Peyer's patch (tissue), 4 donors: Measurements from ENCODE around the gene APLNR. TPM values are rescaled to one million over a fixed set of nuclear protein-coding genes. Genes with fewer than 3 reads are reported as not detected.

Source experiments
- DNase-seq, 3 donors: peaks; one replicate each; pipeline ENCODE4 v3.0.0-alpha.2; 2017 to 2019
- H3K27ac ChIP-seq, 4 donors: fragments of 200-600 bp; sonication (generic); one replicate each; pipeline ENCODE4 v1.5.1; 2016 to 2019
- H3K27me3 ChIP-seq, 2 donors: fragments of 200-600 bp; sonication (generic); one replicate each; pipeline ENCODE4 v1.5.1; 2019
- H3K36me3 ChIP-seq, 3 donors: fragments of 200-600 bp; sonication (generic); one replicate each; pipeline ENCODE4 v1.5.1; 2016 to 2019
- H3K4me1 ChIP-seq, 4 donors: fragments of 200-600 bp; sonication (generic); one replicate each; pipeline ENCODE4 v1.5.1; 2016 to 2019
- H3K4me3 ChIP-seq, 4 donors: fragments of 200-600 bp; sonication (generic); 1 replicate in 3 of 4; 2 replicates in 1 of 4; pipeline ENCODE4 v1.5.1; 2016 to 2019; ENCODE audit warnings: mild to moderate bottlenecking in 1 of 4
- H3K9me3 ChIP-seq, 4 donors: fragments of 200-600 bp; sonication (generic); one replicate each; pipeline ENCODE4 v1.5.1; 2016 to 2019; ENCODE audit warnings: mild to moderate bottlenecking in 1 of 4
- CTCF ChIP-seq, 6 experiments: fragments of 450-650 bp in 4 of 6; fragments of 200-600 bp in 2 of 6; sonication (generic) in 1 of 6; IDR thresholded peaks; one replicate each; pipeline ENCODE4 v1.5.1; 2017 to 2019; ENCODE audit warnings: antibody characterized with exemption in 6 of 6, mild to moderate bottlenecking in 3 of 6, moderate library complexity in 1 of 6
- POLR2A ChIP-seq, 2 donors: fragments of 450-650 bp; IDR thresholded peaks; one replicate each; pipeline ENCODE4 v1.5.1; 2017; ENCODE audit warnings: antibody characterized with exemption in 2 of 2, mild to moderate bottlenecking in 2 of 2, moderate library complexity in 2 of 2
- total RNA-seq, 4 donors: library from RNA; depleted of rRNA; stranded (reverse); fragments of >200 nt; gene quantifications; one replicate each; pipeline ENCODE4 v1.1.0, GENCODE V29; 2016

Gene APLNR
- total RNA-seq, 4 donors from 2014 or later: 0.18 to 1.1 (median 0.65) TPM

DNA sequence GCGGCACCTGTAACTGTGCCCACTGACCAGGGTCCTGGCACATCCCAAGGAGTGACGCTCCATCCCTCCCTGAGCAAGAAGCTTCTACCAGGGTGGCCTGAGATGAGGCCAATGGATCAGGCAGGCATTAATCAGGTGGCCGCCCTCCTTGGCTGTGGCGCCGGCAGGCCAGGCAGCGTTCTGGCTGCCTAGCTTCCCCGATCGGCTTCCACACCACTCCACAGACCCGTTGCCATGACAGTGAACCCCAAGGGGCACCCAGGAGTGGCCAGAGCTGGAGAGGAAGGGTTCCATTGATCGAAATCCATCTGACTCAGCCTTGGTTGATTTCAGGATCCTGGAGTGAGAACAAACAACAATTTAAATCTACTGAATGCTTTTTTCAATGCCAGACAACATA, 34.8 kb downstream of the APLNR start:
- TF ChIP-seq CTCF (IDR thresholded peaks at IDR 0.05): no peak
- TF ChIP-seq POLR2A (IDR thresholded peaks at IDR 0.05): no peak
- no peak for DNase-seq

GRCh38 chr11:57200917-57201316, 36.1 kb downstream of the APLNR start:
- TF ChIP-seq CTCF (IDR thresholded peaks at IDR 0.05) (no peak), POLR2A (IDR thresholded peaks at IDR 0.05) (no peak)
- DNase-seq: no peak
- Histone ChIP-seq H3K4me1 (peaks cover 0 to 8% (median 0%) of the 10 kb centered on the region in 4 donors), H3K4me3 (no peak overlapping the region), H3K36me3 (no peaks in the 10 kb centered on the region), H3K9me3 (no peaks in the 10 kb centered on the region), H3K27me3 (no peaks in the 10 kb centered on the region), H3K27ac (no peak overlapping the region)

More for the DNA sequence above, 34.8 kb downstream of the APLNR start:
- H3K9me3 ChIP-seq: no peaks in the 10 kb centered on the region
- peaks cover 0 to 8% (median 0%) of the 10 kb centered on the region in 4 donors for H3K4me1 ChIP-seq
- no peaks in the 10 kb centered on the region for H3K27me3 ChIP-seq
- no peak overlapping the region for H3K27ac ChIP-seq
- no peak overlapping the region for H3K4me3 ChIP-seq
- H3K36me3 ChIP-seq: no peaks in the 10 kb centered on the region

DNA sequence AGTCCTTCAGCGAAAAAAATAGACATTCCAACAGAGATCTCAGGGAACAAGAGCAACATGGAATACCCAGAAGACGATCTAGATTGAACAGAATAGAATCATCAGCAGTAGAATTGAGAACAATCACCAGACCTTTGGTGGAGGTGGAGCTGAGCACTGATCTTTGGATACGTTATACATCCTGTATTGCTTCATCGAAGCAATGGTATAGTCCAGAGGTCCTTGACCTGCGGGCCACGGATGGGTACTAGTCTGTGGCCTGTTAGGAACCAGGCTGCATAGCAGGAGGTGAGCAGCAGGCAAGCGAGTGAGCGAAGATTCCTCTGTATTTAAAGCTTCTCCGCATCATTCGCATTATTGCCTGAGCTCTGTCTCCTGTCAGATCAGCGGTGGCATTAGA, 37.7 kb downstream of the APLNR start:
- Histone ChIP-seq H3K4me1 (peaks cover 0 to 8% (median 0%) of the 10 kb centered on the region in 4 donors), H3K27ac (no peak overlapping the region), H3K27me3 (no peaks in the 10 kb centered on the region), H3K9me3 (no peaks in the 10 kb centered on the region), H3K36me3 (no peaks in the 10 kb centered on the region), H3K4me3 (no peak overlapping the region)
- TF ChIP-seq POLR2A (IDR thresholded peaks at IDR 0.05) (no peak), CTCF (IDR thresholded peaks at IDR 0.05) (no peak)
- DNase-seq: no peak

GRCh38 chr11:57197762-57198161, 39.3 kb downstream of the APLNR start:
- Histone ChIP-seq H3K36me3 (no peaks in the 10 kb centered on the region), H3K27ac (no peak overlapping the region), H3K4me1 (peaks cover 0 to 2% (median 0%) of the 10 kb centered on the region in 4 donors), H3K9me3 (no peaks in the 10 kb centered on the region), H3K27me3 (no peaks in the 10 kb centered on the region), H3K4me3 (no peak overlapping the region)
- no peak for TF ChIP-seq CTCF (IDR thresholded peaks at IDR 0.05)
- no peak for TF ChIP-seq POLR2A (IDR thresholded peaks at IDR 0.05)
- DNase-seq: no peak

- Histone ChIP-seq H3K4me3 (no peak overlapping the region), H3K4me1 (no peaks in the 10 kb centered on the region), H3K36me3 (no peaks in the 10 kb centered on the region), H3K27me3 (no peaks in the 10 kb centered on the region), H3K9me3 (no peaks in the 10 kb centered on the region), H3K27ac (no peak overlapping the region)
- DNase-seq: no peak
- TF ChIP-seq POLR2A (IDR thresholded peaks at IDR 0.05) (no peak), CTCF (IDR thresholded peaks at IDR 0.05) (no peak)
Observed at GRCh38 chr11:57196596-57196995, 40.5 kb downstream of the APLNR start.

DNA sequence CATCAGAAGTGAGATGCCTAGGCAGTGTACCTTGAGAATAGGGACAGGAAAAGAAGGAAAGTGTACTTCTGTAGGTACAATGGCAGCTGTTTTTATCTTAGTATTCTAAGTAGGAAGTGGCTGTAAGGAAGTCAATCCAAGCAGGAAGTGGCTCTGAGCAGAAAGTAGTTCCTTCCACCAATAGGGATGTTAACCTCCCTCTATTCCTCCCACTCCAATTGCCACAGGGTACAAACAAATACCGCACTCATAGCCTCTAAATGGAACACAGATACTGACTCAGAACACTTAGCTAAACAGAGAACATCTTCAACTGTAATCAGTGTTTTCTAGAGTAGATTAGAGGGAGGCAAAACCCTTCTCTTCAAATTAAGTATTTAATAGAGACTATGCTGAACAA, 44.7 kb downstream of the APLNR start:
- Histone ChIP-seq H3K4me1 (no peaks in the 10 kb centered on the region), H3K4me3 (no peak overlapping the region), H3K27me3 (no peaks in the 10 kb centered on the region), H3K9me3 (no peaks in the 10 kb centered on the region), H3K27ac (no peak overlapping the region), H3K36me3 (no peaks in the 10 kb centered on the region)
- DNase-seq: no peak
- TF ChIP-seq CTCF (IDR thresholded peaks at IDR 0.05) (no peak), POLR2A (IDR thresholded peaks at IDR 0.05) (no peak)
